ENCODE data around the gene CST3.

- TF ChIP-seq ZNF140 (tag by site-specific recombination; IDR thresholded peaks at IDR 0.05): no peak
- TF ChIP-seq ZNF132 (tag by site-specific recombination; IDR thresholded peaks at IDR 0.05; ENCODE audit: borderline replicate concordance): no peak
- no peak for TF ChIP-seq ZNF555 (tag by site-specific recombination; conservative IDR thresholded peaks at IDR 0.05)
These were observed 11.5 kb upstream of the CST3 start for GRCh38 chr20:23649242-23649641.
